ENCODE data around the gene ITGAV. TPM values are rescaled to one million over a fixed set of nuclear protein-coding genes. Genes with fewer than 3 reads are reported as not detected.
"Not testable (repeated sequence)": the region's sequence is repeated elsewhere in the genome, so short reads cannot be mapped to it uniquely, and the experiment has no call there.

The ITGAV gene
- total and polyA plus RNA-seq, 12 donors = 17.2 to 292 (median 223) TPM

GRCh38 chr2:186560254-186560653 lies 29.6 kb upstream of the ITGAV start:
- no peaks in the 10 kb centered on the region for H3K36me3 ChIP-seq
- WGBS, 2 donors = 57 to 59% methylated on average over 3 of the region's 3 CpGs
- no peak for TF ChIP-seq CTCF (IDR thresholded peaks at IDR 0.05)
- H3K9me3 ChIP-seq = no peaks in the 10 kb centered on the region
- no peak overlapping the region for H3K27ac ChIP-seq
- H3K27me3 ChIP-seq = no peaks in the 10 kb centered on the region
- intact Hi-C loops (cut with DNase I) = no loop called here
- H3K4me3 ChIP-seq = no peak overlapping the region
- DNase-seq (no peak), ATAC-seq (no peak)
- no peaks in the 10 kb centered on the region for H3K4me1 ChIP-seq

GRCh38 chr2:186561467-186562208 lies 28.2 kb upstream of the ITGAV start:
- Histone ChIP-seq H3K4me1 (no peaks in the 10 kb centered on the region), H3K27ac (no peak overlapping the region), H3K9me3 (no peaks in the 10 kb centered on the region), H3K4me3 (no peak overlapping the region), H3K27me3 (no peaks in the 10 kb centered on the region), H3K36me3 (no peaks in the 10 kb centered on the region)
- TF ChIP-seq CTCF (IDR thresholded peaks at IDR 0.05) = no peak
- intact Hi-C loops (cut with DNase I) = no loop called here
- WGBS, 2 donors = 88 to 89% methylated on average over 6 of the region's 6 CpGs
- DNase-seq (no peak), ATAC-seq (no peak)

GRCh38 chr2:186562209-186562578 lies 27.7 kb upstream of the ITGAV start:
- no peaks in the 10 kb centered on the region for H3K9me3 ChIP-seq
- WGBS, 2 donors = 98 to 100% methylated on average over 1 of the region's 1 CpG
- intact Hi-C loops (cut with DNase I) = no loop called here
- ATAC-seq (no peak), DNase-seq (no peak)
- H3K27me3 ChIP-seq = no peaks in the 10 kb centered on the region
- H3K4me3 ChIP-seq = no peak overlapping the region
- H3K36me3 ChIP-seq = no peaks in the 10 kb centered on the region
- H3K4me1 ChIP-seq = no peaks in the 10 kb centered on the region
- H3K27ac ChIP-seq = no peak overlapping the region
- TF ChIP-seq CTCF (IDR thresholded peaks at IDR 0.05) = no peak

GRCh38 chr2:186568600-186568999 lies 21.3 kb upstream of the ITGAV start:
- H3K36me3 ChIP-seq; DNase-seq; ATAC-seq; H3K9me3 ChIP-seq; H3K27me3 ChIP-seq; intact Hi-C loops (cut with DNase I); H3K4me1 ChIP-seq; H3K4me3 ChIP-seq; H3K27ac ChIP-seq: not testable (repeated sequence)
- WGBS, 2 donors = 97 to 100% methylated on average over 1 of the region's 1 CpG

- H3K27ac ChIP-seq; H3K27me3 ChIP-seq; H3K4me1 ChIP-seq; H3K36me3 ChIP-seq; intact Hi-C loops (cut with DNase I); ATAC-seq; H3K9me3 ChIP-seq; H3K4me3 ChIP-seq; DNase-seq: not testable (repeated sequence)
- WGBS, 2 donors = 80 to 89% methylated on average over 1 of the region's 1 CpG
Observed at GRCh38 chr2:186569127-186569526, 20.7 kb upstream of the ITGAV start.

Measured in heart right ventricle (tissue), 16 donors.